ENCODE data around the gene CSPG5.

- TF ChIP-seq KLF9 (tag by site-specific recombination; IDR thresholded peaks at IDR 0.05; ENCODE audit: low read depth) (no peak), CTCF (tag by site-specific recombination; IDR thresholded peaks at IDR 0.05) (no peak), ZNF449 (tag by site-specific recombination; IDR thresholded peaks at IDR 0.05) (no peak)
These were observed 1.0 kb downstream of the CSPG5 start for GRCh38 chr3:47577583-47578118.
